Chondrocyte (in vitro differentiated cells): ENCODE measurements around the gene CCL25. TPM values are rescaled to one million over a fixed set of nuclear protein-coding genes. Genes with fewer than 3 reads are reported as not detected.

Source experiments
- DNase-seq: peaks from one replicate; pipeline ENCODE4 v3.0.0; 2021; ENCODE audit warnings: mixed read lengths, low spot score
- H3K27ac Mint-ChIP-seq: one replicate; pipeline ENCODE4 v1.8.0; 2021; ENCODE audit warnings: mild to moderate bottlenecking, moderate library complexity, mixed read lengths; ENCODE audit not compliant: unreplicated experiment
- H3K27me3 Mint-ChIP-seq: 2 replicates; pipeline ENCODE4 v1.8.0; 2021; ENCODE audit warnings: low read depth, mixed read lengths
- H3K36me3 Mint-ChIP-seq: 2 replicates; pipeline ENCODE4 v1.8.0; 2021; ENCODE audit warnings: low read depth, mixed read lengths
- H3K4me1 Mint-ChIP-seq: 2 replicates; pipeline ENCODE4 v1.8.0; 2021; ENCODE audit warnings: low read depth, mild to moderate bottlenecking, mixed read lengths
- H3K4me3 Mint-ChIP-seq: one replicate; pipeline ENCODE4 v1.8.0; 2021; ENCODE audit warnings: mild to moderate bottlenecking, moderate library complexity, mixed read lengths; ENCODE audit not compliant: unreplicated experiment
- H3K9me3 Mint-ChIP-seq: 2 replicates; pipeline ENCODE4 v1.8.0; 2021; ENCODE audit warnings: low read depth, mixed read lengths
- total RNA-seq: library from RNA; stranded (reverse); gene quantifications from 3 replicates; pipeline ENCODE4 v1.2.1, GENCODE V29; 2021
- TF ChIP-seq, protein P1 (sequence below): fragments of 200-600 bp; sonication (generic); IDR thresholded peaks from 2 replicates; pipeline ENCODE4 v1.5.0; 2021; ENCODE audit warnings: antibody characterized with exemption, mild to moderate bottlenecking, moderate library complexity

Gene CCL25
- total RNA-seq, 1 donor from 2014 or later: not detected

DNA sequence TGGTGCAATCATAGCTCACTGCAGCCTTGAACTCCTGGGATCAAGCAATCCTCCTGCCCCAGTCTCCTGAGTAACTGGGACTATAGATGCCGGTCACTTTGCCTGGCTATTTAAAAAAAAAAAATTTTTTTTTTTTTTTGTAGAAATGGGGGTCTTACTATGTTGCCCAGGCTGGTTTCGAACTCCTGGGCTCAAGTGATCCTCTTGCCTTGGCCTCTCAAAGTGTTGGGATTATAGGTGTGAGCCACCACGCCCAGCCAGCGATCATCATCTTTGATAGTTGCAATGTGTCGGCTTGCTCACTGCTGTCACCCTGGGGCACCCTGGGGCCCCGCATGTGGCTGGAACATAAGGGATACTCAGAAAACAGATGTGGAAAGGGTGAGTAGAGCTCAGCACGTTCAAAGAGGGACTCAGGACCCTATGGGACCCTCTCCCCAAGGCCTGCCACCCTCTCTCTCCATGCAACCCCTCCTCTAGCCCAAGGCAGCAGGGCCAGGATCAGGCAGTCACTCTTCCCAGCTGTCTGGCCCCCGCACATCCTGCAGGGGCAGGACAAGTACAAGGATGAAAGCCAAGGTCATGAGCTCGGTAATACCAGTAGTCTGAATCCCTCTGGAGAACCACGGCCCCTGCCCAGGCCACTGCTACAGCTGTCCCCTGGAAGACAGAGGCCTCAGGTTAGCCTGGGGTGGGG, 6.5 kb upstream of the CCL25 start:
- no peaks in the 10 kb centered on the region for H3K4me1 Mint-ChIP-seq
- H3K4me3 Mint-ChIP-seq: no peak overlapping the region
- H3K27me3 Mint-ChIP-seq: peaks cover 7% of the 10 kb centered on the region
- no peak overlapping the region for H3K27ac Mint-ChIP-seq
- peaks cover 2% of the 10 kb centered on the region for H3K36me3 Mint-ChIP-seq
- H3K9me3 Mint-ChIP-seq: no peaks in the 10 kb centered on the region
- DNase-seq: no peak
- TF ChIP-seq, protein P1, sequence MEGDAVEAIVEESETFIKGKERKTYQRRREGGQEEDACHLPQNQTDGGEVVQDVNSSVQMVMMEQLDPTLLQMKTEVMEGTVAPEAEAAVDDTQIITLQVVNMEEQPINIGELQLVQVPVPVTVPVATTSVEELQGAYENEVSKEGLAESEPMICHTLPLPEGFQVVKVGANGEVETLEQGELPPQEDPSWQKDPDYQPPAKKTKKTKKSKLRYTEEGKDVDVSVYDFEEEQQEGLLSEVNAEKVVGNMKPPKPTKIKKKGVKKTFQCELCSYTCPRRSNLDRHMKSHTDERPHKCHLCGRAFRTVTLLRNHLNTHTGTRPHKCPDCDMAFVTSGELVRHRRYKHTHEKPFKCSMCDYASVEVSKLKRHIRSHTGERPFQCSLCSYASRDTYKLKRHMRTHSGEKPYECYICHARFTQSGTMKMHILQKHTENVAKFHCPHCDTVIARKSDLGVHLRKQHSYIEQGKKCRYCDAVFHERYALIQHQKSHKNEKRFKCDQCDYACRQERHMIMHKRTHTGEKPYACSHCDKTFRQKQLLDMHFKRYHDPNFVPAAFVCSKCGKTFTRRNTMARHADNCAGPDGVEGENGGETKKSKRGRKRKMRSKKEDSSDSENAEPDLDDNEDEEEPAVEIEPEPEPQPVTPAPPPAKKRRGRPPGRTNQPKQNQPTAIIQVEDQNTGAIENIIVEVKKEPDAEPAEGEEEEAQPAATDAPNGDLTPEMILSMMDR: no peak

DNA sequence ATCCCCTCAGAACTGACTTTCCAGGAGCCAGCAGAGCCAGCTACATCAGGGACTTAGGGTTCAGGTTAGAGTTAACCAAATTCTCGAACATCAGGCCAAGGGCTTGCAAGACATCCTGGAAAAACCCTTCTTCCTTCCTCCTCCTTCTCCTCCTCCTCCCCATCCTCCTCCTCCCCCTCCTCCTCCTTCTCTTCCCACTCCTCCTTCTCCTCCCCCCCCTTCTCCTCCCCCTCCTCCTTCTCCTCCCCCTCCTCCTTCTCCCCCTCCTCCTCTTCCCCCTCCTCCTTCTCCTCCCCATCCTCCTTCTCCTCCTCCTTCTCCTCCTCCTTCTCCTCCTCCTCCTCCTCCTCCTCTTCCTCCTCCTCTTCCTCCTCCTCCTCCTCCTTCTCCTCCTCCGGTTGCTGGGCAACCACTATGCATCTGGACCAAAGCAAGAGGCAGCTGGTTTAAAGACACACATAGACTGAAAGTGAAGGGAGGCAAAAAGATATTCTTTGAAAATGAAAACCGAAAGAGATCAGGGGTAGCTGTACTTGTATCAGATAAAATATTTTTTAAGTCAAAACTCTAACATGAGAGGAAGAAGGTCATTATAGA, 5.9 kb upstream of the CCL25 start:
- peaks cover 2% of the 10 kb centered on the region for H3K36me3 Mint-ChIP-seq

DNA sequence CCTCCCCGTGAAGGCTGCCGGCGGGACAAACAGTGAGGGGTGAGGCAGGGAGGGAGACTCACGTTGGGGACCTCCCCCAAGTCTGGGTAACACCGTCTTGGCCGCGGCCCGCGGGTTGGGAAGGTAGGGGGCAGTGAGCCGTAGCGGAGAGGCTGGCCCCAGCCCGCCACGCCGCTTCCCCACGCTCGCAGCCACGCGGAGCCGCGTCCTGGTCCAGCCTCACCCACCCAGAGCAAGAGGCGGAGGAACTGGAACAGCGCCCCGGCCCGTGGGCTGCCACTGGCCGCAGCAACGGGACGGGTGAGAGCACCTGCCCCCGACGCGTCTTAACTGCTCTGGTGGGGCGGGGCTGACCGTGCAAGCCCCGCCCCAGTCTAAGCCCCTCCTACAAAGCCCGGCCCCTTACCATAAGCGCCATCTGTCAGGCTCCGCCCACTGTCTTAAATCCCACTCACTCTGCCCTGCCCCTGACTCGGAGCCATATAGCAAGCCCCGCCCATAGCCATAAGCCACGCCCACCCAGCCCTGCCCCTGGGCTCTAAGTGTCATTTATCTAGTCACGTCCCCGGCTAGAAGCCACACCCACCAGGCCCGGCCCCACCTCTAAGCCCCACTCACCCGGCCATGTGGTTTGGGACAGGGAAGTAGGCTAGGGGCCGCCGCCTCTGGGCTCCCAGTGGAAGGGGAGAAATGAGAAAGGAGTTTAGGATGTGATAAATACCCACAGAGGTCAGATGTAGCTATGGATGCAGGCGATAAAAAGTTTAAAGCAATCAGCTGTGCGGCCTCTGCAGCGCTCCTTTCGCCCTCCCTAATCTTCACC, 2.1 kb upstream of the CCL25 start:
- no peaks in the 10 kb centered on the region for H3K4me1 Mint-ChIP-seq
- H3K36me3 Mint-ChIP-seq: peaks cover 2% of the 10 kb centered on the region
- peak overlapping the region; percentile 27 for H3K27ac Mint-ChIP-seq
- no peaks in the 10 kb centered on the region for H3K9me3 Mint-ChIP-seq
- no peak for DNase-seq
- H3K4me3 Mint-ChIP-seq: peak overlapping the region; percentile 48
- H3K27me3 Mint-ChIP-seq: peaks cover 7% of the 10 kb centered on the region
- TF ChIP-seq, protein P1: no peak

More for the DNA sequence above, 5.9 kb upstream of the CCL25 start:
- Mint-ChIP-seq H3K9me3 (no peaks in the 10 kb centered on the region), H3K27ac (no peak overlapping the region), H3K27me3 (peaks cover 7% of the 10 kb centered on the region), H3K4me1 (no peaks in the 10 kb centered on the region), H3K4me3 (no peak overlapping the region)
- TF ChIP-seq, protein P1: no peak
- DNase-seq: no peak

DNA sequence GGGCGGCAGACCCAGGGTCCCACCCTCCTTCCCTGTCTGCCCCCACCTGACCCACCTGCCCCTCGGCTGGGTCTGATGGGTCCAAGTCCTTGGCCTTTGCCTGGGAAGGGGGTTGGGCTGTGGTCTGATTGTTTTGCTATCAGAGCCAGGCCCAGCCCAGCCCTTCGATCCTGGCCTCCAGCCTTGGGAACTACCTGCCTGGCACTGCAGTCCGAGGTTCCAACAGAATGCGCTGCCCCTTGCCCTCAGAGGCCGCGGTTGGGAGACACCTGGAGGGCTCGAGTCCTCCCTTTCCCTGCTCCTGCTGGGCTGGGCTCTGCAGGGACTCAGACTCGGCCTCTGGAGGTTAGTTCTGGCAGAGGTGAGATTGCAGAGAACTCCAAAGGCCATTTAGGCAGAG, 1.6 kb downstream of the CCL25 start:
- DNase-seq: no peak
- no peaks in the 10 kb centered on the region for H3K4me1 Mint-ChIP-seq
- no peak overlapping the region for H3K27ac Mint-ChIP-seq
- no peaks in the 10 kb centered on the region for H3K36me3 Mint-ChIP-seq
- no peaks in the 10 kb centered on the region for H3K9me3 Mint-ChIP-seq
- peaks cover 1% of the 10 kb centered on the region for H3K27me3 Mint-ChIP-seq
- H3K4me3 Mint-ChIP-seq: no peak overlapping the region
- TF ChIP-seq, protein P1: no peak

DNA sequence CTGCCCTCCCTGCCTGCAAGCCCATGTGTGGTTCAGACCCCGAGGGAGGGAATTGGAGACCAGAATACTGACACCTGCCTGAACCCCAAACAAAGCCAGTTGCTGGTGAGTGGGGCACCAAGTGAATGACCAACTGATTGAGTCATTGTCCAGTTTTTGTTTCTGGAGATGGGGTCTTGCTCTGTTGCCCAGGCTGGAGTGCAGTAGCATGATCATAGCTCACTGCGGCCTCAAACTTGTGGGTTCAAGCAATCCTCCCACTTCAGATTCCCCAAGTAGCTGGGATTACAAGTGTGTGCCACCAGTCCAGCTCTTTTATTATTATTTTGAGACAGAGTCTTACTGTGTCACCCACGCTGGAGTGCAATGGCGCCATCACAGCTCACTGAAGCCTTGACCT, 4.0 kb downstream of the CCL25 start:
- no peak for DNase-seq
- no peaks in the 10 kb centered on the region for H3K9me3 Mint-ChIP-seq
- TF ChIP-seq, protein P1: no peak
- no peak overlapping the region for H3K27ac Mint-ChIP-seq
- H3K36me3 Mint-ChIP-seq: no peaks in the 10 kb centered on the region
- H3K4me1 Mint-ChIP-seq: no peaks in the 10 kb centered on the region
- H3K4me3 Mint-ChIP-seq: no peak overlapping the region
- no peaks in the 10 kb centered on the region for H3K27me3 Mint-ChIP-seq
